MM.1S (cell line): ENCODE results near the gene NQO2.
"Not testable (repeated sequence)": the region's sequence is repeated elsewhere in the genome, so short reads cannot be mapped to it uniquely, and the experiment has no call there.

Experiments
- DNase-seq: peaks from one replicate; pipeline ENCODE4 v3.0.0-alpha.2; 2015
- H2AFZ ChIP-seq: fragments of 300-600 bp; sonication (generic); 2 replicates; pipeline ENCODE4 v1.6.0; 2016; ENCODE audit warnings: antibody characterized with exemption, low read length
- H3F3A ChIP-seq: fragments of 300-600 bp; sonication (generic); 2 replicates; pipeline ENCODE4 v1.6.1; 2016; ENCODE audit warnings: mild to moderate bottlenecking, antibody characterized with exemption, low read length, moderate library complexity, mixed read lengths; ENCODE audit not compliant: insufficient read depth
- H3K27ac ChIP-seq: fragments of 300-600 bp; sonication (generic); 2 replicates; pipeline ENCODE4 v1.5.1; 2016; ENCODE audit warnings: mild to moderate bottlenecking, low read length
- H3K27me3 ChIP-seq: fragments of 300-600 bp; sonication (generic); replicated peaks from 2 replicates; pipeline ENCODE4 v1.6.0; 2016; ENCODE audit warnings: low read length; ENCODE audit not compliant: insufficient read depth
- H3K36me3 ChIP-seq: fragments of 300-600 bp; sonication (generic); replicated peaks from 2 replicates; pipeline ENCODE4 v1.6.1; 2016; ENCODE audit warnings: mild to moderate bottlenecking, low read length, mixed read lengths; ENCODE audit not compliant: insufficient read depth
- H3K4me1 ChIP-seq: fragments of 300-600 bp; sonication (generic); 2 replicates; pipeline ENCODE4 v1.6.1; 2016; ENCODE audit warnings: low read length, mixed read lengths
- H3K4me2 ChIP-seq: fragments of 300-600 bp; sonication (generic); 2 replicates; pipeline ENCODE4 v1.6.0; 2016; ENCODE audit warnings: low read depth, low read length
- H3K4me3 ChIP-seq: fragments of 300-600 bp; sonication (generic); 2 replicates; pipeline ENCODE4 v1.5.1; 2016; ENCODE audit warnings: low read length, mixed read lengths
- H3K79me2 ChIP-seq: fragments of 300-600 bp; sonication (generic); 2 replicates; pipeline ENCODE4 v1.6.1; 2016; ENCODE audit warnings: mixed run types, low read length, mixed read lengths
- H3K9ac ChIP-seq: fragments of 300-600 bp; sonication (generic); 2 replicates; pipeline ENCODE4 v1.6.1; 2016; ENCODE audit warnings: low read length, mixed read lengths
- H3K9me2 ChIP-seq: fragments of 300-600 bp; sonication (generic); replicated peaks from 2 replicates; pipeline ENCODE4 v1.6.1; 2016; ENCODE audit warnings: mild to moderate bottlenecking, low read length, mixed read lengths; ENCODE audit not compliant: insufficient read depth
- H3K9me3 ChIP-seq: fragments of 300-600 bp; sonication (generic); replicated peaks from 2 replicates; pipeline ENCODE4 v1.6.1; 2016; ENCODE audit warnings: mild to moderate bottlenecking, low read length, mixed read lengths; ENCODE audit not compliant: insufficient read depth
- H4K20me1 ChIP-seq: fragments of 300-600 bp; sonication (generic); 2 replicates; pipeline ENCODE4 v1.6.1; 2016; ENCODE audit warnings: mild to moderate bottlenecking, low read length, moderate library complexity, mixed read lengths; ENCODE audit not compliant: insufficient read depth
- CTCF ChIP-seq: fragments of 300-600 bp; sonication (generic); IDR thresholded peaks from 2 replicates; pipeline ENCODE4 v1.5.1; 2016; ENCODE audit warnings: antibody characterized with exemption, low read length, mixed read lengths
- EZH2 ChIP-seq: fragments of 300-600 bp; sonication (generic); optimal IDR thresholded peaks from 2 replicates; pipeline ENCODE3; 2017; ENCODE audit warnings: low read depth, mild to moderate bottlenecking, antibody characterized with exemption, low read length, mixed read lengths
- EZH2phosphoT487 ChIP-seq: fragments of 300-600 bp; sonication (generic); IDR thresholded peaks from 2 replicates; pipeline ENCODE4 v1.6.1; 2018; ENCODE audit warnings: antibody characterized with exemption, low read length

The NQO2 gene

GRCh38 chr6:3022765-3023662 is 23.3 kb downstream of the NQO2 start:
- 0 out of 2 replicates have a peak, but pooled peaks cover 4% of the 10 kb centered on the region for H3K79me2 ChIP-seq
- peak overlapping the region; percentile 88 for H3K27ac ChIP-seq
- H3K4me2 ChIP-seq = peak overlapping the region; percentile 89
- H3K9me3 ChIP-seq = no peaks in the 10 kb centered on the region
- no peaks in the 10 kb centered on the region for H3K9me2 ChIP-seq
- H3K4me1 ChIP-seq = peaks cover 42% of the 10 kb centered on the region
- peak overlapping the region; percentile 77 for H2AFZ ChIP-seq
- peak overlapping the region; percentile 61; the same call in 1 of the 2 replicates for H3K9ac ChIP-seq
- H3K27me3 ChIP-seq = no peaks in the 10 kb centered on the region
- no peak for DNase-seq
- TF ChIP-seq EZH2phosphoT487 = no peak
- no peak for TF ChIP-seq CTCF
- no peak for TF ChIP-seq EZH2
- H3K36me3 ChIP-seq = no peaks in the 10 kb centered on the region
- peak overlapping the region; percentile 58 for H3K4me3 ChIP-seq
- no peaks in the 10 kb centered on the region for H4K20me1 ChIP-seq
- H3F3A ChIP-seq = peaks cover 37% of the 10 kb centered on the region

- H3K9me2 ChIP-seq = no peaks in the 10 kb centered on the region
- TF ChIP-seq EZH2 (no peak), EZH2phosphoT487 (no peak), CTCF (no peak)
- H2AFZ ChIP-seq = peak overlapping the region; percentile 77
- peak overlapping the region; percentile 58 for H3K4me3 ChIP-seq
- peak overlapping the region; percentile 61; the same call in 1 of the 2 replicates for H3K9ac ChIP-seq
- H4K20me1 ChIP-seq = no peaks in the 10 kb centered on the region
- H3K79me2 ChIP-seq = 0 out of 2 replicates have a peak, but pooled peaks cover 4% of the 10 kb centered on the region
- H3K4me1 ChIP-seq = peaks cover 42% of the 10 kb centered on the region
- no peaks in the 10 kb centered on the region for H3K9me3 ChIP-seq
- peak; percentile 89 for DNase-seq
- H3K36me3 ChIP-seq = no peaks in the 10 kb centered on the region
- no peaks in the 10 kb centered on the region for H3K27me3 ChIP-seq
- peak overlapping the region; percentile 88 for H3K27ac ChIP-seq
- H3F3A ChIP-seq = peaks cover 37% of the 10 kb centered on the region
- peak overlapping the region; percentile 89 for H3K4me2 ChIP-seq
Measured at GRCh38 chr6:3023663-3024483, 24.2 kb downstream of the NQO2 start.

GRCh38 chr6:3026791-3027626 is 27.3 kb downstream of the NQO2 start:
- Histone ChIP-seq H3K9ac (peak overlapping the region; percentile 55), H3K4me1 (peaks cover 48% of the 10 kb centered on the region), H3K27ac (peak overlapping the region; percentile 95), H3K4me3 (peak overlapping the region; percentile 44), H4K20me1 (no peaks in the 10 kb centered on the region), H3K9me2 (no peaks in the 10 kb centered on the region), H2AFZ (peak overlapping the region; percentile 84), H3F3A (peaks cover 37% of the 10 kb centered on the region), H3K27me3 (no peaks in the 10 kb centered on the region), H3K9me3 (no peaks in the 10 kb centered on the region), H3K4me2 (peak overlapping the region; percentile 75), H3K36me3 (no peaks in the 10 kb centered on the region), H3K79me2 (0 out of 2 replicates have a peak, but pooled peaks cover 4% of the 10 kb centered on the region)
- TF ChIP-seq CTCF = no peak
- DNase-seq = peak; percentile 88

- H3K79me2 ChIP-seq, H3K4me3 ChIP-seq, DNase-seq, H3K4me2 ChIP-seq, H3K9me2 ChIP-seq, H3K9ac ChIP-seq, H3K9me3 ChIP-seq, H2AFZ ChIP-seq, H3K36me3 ChIP-seq, H3K27me3 ChIP-seq, H4K20me1 ChIP-seq, H3K27ac ChIP-seq: not testable (repeated sequence)
- Histone ChIP-seq H3K4me1 (peaks cover 49% of the 10 kb centered on the region), H3F3A (peaks cover 37% of the 10 kb centered on the region)
Measured at GRCh38 chr6:3028156-3028555, 28.5 kb downstream of the NQO2 start.
